Measurements from ENCODE around the gene ATOH1.

ATOH1 gene

DNA sequence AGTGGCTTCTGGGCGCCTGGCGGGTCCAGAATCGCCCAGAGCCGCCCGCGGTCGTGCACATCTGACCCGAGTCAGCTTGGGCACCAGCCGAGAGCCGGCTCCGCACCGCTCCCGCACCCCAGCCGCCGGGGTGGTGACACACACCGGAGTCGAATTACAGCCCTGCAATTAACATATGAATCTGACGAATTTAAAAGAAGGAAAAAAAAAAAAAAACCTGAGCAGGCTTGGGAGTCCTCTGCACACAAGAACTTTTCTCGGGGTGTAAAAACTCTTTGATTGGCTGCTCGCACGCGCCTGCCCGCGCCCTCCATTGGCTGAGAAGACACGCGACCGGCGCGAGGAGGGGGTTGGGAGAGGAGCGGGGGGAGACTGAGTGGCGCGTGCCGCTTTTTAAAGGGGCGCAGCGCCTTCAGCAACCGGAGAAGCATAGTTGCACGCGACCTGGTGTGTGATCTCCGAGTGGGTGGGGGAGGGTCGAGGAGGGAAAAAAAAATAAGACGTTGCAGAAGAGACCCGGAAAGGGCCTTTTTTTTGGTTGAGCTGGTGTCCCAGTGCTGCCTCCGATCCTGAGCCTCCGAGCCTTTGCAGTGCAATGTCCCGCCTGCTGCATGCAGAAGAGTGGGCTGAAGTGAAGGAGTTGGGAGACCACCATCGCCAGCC, at the start of gene ATOH1:
Gene ATOH1 (plus strand): TSS at position 422 of the 663 bp plus-strand sequence. CDS start 174 bp downstream, at position 596.
- TF ChIP-seq, protein P1, sequence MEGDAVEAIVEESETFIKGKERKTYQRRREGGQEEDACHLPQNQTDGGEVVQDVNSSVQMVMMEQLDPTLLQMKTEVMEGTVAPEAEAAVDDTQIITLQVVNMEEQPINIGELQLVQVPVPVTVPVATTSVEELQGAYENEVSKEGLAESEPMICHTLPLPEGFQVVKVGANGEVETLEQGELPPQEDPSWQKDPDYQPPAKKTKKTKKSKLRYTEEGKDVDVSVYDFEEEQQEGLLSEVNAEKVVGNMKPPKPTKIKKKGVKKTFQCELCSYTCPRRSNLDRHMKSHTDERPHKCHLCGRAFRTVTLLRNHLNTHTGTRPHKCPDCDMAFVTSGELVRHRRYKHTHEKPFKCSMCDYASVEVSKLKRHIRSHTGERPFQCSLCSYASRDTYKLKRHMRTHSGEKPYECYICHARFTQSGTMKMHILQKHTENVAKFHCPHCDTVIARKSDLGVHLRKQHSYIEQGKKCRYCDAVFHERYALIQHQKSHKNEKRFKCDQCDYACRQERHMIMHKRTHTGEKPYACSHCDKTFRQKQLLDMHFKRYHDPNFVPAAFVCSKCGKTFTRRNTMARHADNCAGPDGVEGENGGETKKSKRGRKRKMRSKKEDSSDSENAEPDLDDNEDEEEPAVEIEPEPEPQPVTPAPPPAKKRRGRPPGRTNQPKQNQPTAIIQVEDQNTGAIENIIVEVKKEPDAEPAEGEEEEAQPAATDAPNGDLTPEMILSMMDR (conservative IDR thresholded peaks at IDR 0.05; ENCODE audit: low read depth), result no peak
- peak; percentile 32 for DNase-seq (ENCODE audit: low spot score)
- ChIA-PET POLR2A (ENCODE audit: low non-redundant PET) (interaction anchor here (0.6 kb wide), 1 partner anchor 224 kb away, joined by 3 read pairs; no protein-coding TSS in a partner anchor), CTCF (no interaction called here)
- H3K27ac ChIP-seq, result no peak within 1 kb of the TSS

- CTCF ChIA-PET, result no interaction called here
- POLR2A ChIA-PET (ENCODE audit: low non-redundant PET), result no interaction called here
- H3K27ac ChIP-seq, result no peak overlapping the region
- TF ChIP-seq, protein P1 (conservative IDR thresholded peaks at IDR 0.05; ENCODE audit: low read depth), result no peak
- DNase-seq (ENCODE audit: low spot score), result no peak
Observed at GRCh38 chr4:93779228-93779627, 49.3 kb upstream of the ATOH1 start.

- no peak for DNase-seq (ENCODE audit: low spot score)
- TF ChIP-seq, protein P1 (conservative IDR thresholded peaks at IDR 0.05; ENCODE audit: low read depth), result no peak
- POLR2A ChIA-PET (ENCODE audit: low non-redundant PET), result no interaction called here
Observed at GRCh38 chr4:93780080-93780479, 48.5 kb upstream of the ATOH1 start.

DNA sequence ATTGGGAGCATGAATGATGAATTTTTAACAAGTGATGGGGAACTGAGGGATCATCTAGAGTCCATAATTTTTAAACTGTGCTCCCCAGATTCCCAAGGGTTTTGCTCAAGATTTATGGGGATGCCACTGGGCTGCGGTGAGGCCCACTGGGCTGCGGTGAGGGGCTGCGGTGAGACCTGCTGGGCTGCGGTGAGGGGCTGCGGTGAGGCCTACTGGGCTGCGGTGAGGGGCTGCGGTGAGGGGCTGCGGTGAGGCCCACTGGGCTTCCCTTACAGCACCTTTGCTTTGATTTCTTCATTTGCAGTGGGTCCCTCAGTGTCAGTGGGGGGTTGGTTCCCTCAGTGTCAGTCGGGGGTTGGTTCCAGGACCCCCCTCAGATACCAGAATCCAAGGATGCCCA, 47.4 kb upstream of the ATOH1 start:
- no peak overlapping the region for H3K27ac ChIP-seq
- no peak for DNase-seq (ENCODE audit: low spot score)
- ChIA-PET POLR2A (ENCODE audit: low non-redundant PET) (no interaction called here), CTCF (no interaction called here)
- TF ChIP-seq, protein P1 (conservative IDR thresholded peaks at IDR 0.05; ENCODE audit: low read depth), result no peak

More at GRCh38 chr4:93780080-93780479, 48.5 kb upstream of the ATOH1 start:
- no peak overlapping the region for H3K27ac ChIP-seq
- CTCF ChIA-PET, result no interaction called here

DNA sequence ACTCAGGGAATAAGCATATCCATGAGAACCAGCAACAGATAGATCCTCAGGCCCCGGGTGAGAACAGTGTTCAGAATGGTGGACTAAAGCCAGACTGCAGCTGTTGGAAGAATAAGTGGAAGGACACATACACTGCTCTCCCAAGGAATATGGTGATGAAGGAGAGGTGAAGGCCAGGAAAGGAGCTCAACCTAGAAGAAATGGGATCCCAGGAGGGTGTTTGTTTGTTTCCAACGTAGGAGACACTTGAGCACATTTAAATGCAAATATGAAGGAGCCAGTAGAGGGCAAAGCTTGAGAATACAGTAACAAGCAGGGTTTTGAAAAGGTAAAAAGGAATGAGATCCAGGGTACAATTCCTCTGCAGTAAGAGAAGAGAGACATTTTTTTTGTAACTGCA, 42.4 kb upstream of the ATOH1 start:
- ChIA-PET POLR2A (ENCODE audit: low non-redundant PET) (no interaction called here), CTCF (no interaction called here)
- no peak overlapping the region for H3K27ac ChIP-seq
- TF ChIP-seq, protein P1 (conservative IDR thresholded peaks at IDR 0.05; ENCODE audit: low read depth), result no peak
- DNase-seq (ENCODE audit: low spot score), result no peak

DNA sequence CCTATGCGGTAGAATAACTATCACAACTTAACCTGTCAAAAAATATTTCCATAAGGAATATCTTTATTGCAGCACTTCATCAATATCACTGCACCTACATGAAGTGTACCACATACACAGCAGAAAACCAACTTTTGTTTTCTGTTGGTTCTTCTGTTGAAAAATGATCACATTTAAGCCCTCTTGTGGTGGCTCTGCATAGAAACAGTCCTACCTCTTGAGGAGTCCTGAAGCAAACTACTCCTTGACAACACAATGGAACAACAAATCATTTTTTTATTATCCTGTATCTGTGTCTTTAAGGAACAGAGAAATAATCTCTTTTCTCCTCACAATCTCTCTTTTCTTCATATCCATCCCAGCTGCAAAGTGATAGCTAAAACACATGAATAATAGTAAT, 39.8 kb upstream of the ATOH1 start:
- TF ChIP-seq, protein P1 (conservative IDR thresholded peaks at IDR 0.05; ENCODE audit: low read depth), result peak; percentile 16; the same call in 1 of the 2 replicates
- peak; percentile 16 for DNase-seq (ENCODE audit: low spot score)
- H3K27ac ChIP-seq, result no peak overlapping the region
- POLR2A ChIA-PET (ENCODE audit: low non-redundant PET), result no interaction called here
- CTCF ChIA-PET, result interaction anchor here (0.6 to 1.2 kb wide), 3 partner anchors 12 to 218 kb away, joined by 3 to 4 read pairs (median 4); no protein-coding TSS in a partner anchor
